ENCODE measurements around the gene VPS11.

- TF ChIP-seq POLR2A (IDR thresholded peaks at IDR 0.05) = peak in 1 of 2 donors; percentile 53
- TF ChIP-seq, protein P1, sequence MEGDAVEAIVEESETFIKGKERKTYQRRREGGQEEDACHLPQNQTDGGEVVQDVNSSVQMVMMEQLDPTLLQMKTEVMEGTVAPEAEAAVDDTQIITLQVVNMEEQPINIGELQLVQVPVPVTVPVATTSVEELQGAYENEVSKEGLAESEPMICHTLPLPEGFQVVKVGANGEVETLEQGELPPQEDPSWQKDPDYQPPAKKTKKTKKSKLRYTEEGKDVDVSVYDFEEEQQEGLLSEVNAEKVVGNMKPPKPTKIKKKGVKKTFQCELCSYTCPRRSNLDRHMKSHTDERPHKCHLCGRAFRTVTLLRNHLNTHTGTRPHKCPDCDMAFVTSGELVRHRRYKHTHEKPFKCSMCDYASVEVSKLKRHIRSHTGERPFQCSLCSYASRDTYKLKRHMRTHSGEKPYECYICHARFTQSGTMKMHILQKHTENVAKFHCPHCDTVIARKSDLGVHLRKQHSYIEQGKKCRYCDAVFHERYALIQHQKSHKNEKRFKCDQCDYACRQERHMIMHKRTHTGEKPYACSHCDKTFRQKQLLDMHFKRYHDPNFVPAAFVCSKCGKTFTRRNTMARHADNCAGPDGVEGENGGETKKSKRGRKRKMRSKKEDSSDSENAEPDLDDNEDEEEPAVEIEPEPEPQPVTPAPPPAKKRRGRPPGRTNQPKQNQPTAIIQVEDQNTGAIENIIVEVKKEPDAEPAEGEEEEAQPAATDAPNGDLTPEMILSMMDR (IDR thresholded peaks at IDR 0.05) = peak in 7 of 12 donors; percentile 72 to 97 (median 86)
Observed at GRCh38 chr11:119030329-119031047, 37.1 kb upstream of the VPS11 start, which contains the start of gene SLC37A4.

Measured in heart left ventricle (tissue), 13 donors.